Neural progenitor cell (in vitro differentiated cells): ENCODE data around the gene CNEP1R1.

ENCODE experiments used
- EZH2 ChIP-seq: fragments of 200-600 bp; sonication (generic); IDR thresholded peaks from 2 replicates; pipeline ENCODE4 v1.6.1; 2017; ENCODE audit warnings: antibody characterized with exemption, mild to moderate bottlenecking, moderate library complexity
- EZH2phosphoT487 ChIP-seq: fragments of 200-600 bp; sonication (generic); IDR thresholded peaks from 2 replicates; pipeline ENCODE4 v1.6.1; 2017; ENCODE audit warnings: antibody characterized with exemption
- TF ChIP-seq, protein P1 (sequence below): fragments of 200-600 bp; sonication (generic); IDR thresholded peaks from 2 replicates; pipeline ENCODE4 v1.5.1; 2017; ENCODE audit warnings: antibody characterized with exemption, mild to moderate bottlenecking

DNA sequence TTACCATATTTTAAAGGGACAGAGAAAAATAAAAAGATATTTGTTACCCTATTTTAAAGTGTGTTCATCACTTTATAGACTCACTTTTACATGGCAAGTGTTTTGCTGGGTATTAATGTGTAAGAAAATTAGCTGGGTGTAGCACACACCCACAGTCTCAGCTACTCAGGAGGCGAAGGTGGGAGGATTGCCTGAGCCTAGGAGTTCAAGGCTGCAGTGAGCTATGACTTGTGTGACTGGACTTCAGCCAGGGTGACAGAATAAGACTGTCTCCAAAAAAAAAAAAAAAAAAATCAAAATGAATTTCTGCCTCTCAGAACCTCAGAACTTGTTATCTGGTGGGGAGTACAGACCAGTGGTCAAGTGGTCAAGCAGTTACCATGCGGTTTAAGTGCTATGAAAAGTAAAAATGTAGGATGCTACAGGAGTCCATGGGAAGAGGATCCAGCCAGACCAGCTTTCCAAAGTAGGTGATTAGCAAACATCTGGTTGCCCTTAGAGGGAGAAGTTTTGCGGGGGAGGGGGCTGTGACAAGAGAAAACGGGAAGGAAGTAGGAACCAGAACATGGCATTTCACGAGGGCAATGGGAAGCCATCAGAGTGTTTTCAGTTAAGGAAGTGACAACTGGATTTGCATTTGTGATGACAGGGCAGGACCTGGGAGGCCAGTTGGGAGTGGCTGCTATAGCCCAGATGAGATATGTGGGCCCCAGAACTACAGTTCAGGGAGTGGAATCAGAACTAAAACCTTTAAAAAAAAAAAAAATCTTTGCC lies 13.9 kb downstream of the CNEP1R1 start:
- TF ChIP-seq, protein P1, sequence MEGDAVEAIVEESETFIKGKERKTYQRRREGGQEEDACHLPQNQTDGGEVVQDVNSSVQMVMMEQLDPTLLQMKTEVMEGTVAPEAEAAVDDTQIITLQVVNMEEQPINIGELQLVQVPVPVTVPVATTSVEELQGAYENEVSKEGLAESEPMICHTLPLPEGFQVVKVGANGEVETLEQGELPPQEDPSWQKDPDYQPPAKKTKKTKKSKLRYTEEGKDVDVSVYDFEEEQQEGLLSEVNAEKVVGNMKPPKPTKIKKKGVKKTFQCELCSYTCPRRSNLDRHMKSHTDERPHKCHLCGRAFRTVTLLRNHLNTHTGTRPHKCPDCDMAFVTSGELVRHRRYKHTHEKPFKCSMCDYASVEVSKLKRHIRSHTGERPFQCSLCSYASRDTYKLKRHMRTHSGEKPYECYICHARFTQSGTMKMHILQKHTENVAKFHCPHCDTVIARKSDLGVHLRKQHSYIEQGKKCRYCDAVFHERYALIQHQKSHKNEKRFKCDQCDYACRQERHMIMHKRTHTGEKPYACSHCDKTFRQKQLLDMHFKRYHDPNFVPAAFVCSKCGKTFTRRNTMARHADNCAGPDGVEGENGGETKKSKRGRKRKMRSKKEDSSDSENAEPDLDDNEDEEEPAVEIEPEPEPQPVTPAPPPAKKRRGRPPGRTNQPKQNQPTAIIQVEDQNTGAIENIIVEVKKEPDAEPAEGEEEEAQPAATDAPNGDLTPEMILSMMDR, result no peak
- TF ChIP-seq EZH2 (no peak), EZH2phosphoT487 (no peak)
